Adrenal gland (tissue), 12 donors: ENCODE measurements around the gene AMOTL2. TPM values are rescaled to one million over a fixed set of nuclear protein-coding genes. Genes with fewer than 3 reads are reported as not detected.
A peak's percentile ranks its signal among the peaks of the same experiment; 100 is the strongest.

Source experiments
- DNase-seq, 7 donors: peaks; one replicate each; pipeline ENCODE4 v3.0.0-alpha.2; 2019 to 2020
- H3K27ac ChIP-seq, 5 donors: fragments of 200-600 bp; sonication (generic) in 4 of 5; 1 replicate in 3 of 5; 2 replicates in 2 of 5; pipeline versions ENCODE4 v1.5.1 to v1.8.0; 2016 to 2020; ENCODE audit warnings: mild to moderate bottlenecking in 1 of 5
- H3K27me3 ChIP-seq: fragments of 200-600 bp; 2 replicates; pipeline ENCODE4 v1.8.0; 2021
- H3K36me3 ChIP-seq, 2 donors: fragments of 200-600 bp; replicated peaks in 1 of 2; 1 replicate in 1 of 2; 2 replicates in 1 of 2; pipeline versions ENCODE4 v1.5.1 to v1.8.0; 2018 to 2022
- H3K4me1 ChIP-seq, 2 donors: fragments of 200-600 bp; replicated peaks in 1 of 2; 1 replicate in 1 of 2; 2 replicates in 1 of 2; pipeline versions ENCODE4 v1.5.1 to v1.8.0; 2018 to 2021
- H3K4me3 ChIP-seq, 4 donors: fragments of 200-600 bp; sonication (generic) in 3 of 4; one replicate each; pipeline ENCODE4 v1.5.1; 2016 to 2018
- H3K9me3 ChIP-seq, 3 donors: fragments of 200-600 bp; sonication (generic) in 1 of 3; replicated peaks in 1 of 3; 1 replicate in 2 of 3; 2 replicates in 1 of 3; pipeline versions ENCODE4 v1.5.1 to v1.8.0; 2016 to 2021
- CTCF ChIP-seq, 6 experiments: fragments of 450-650 bp in 4 of 6; fragments of 200-600 bp in 2 of 6; sonication (generic) in 1 of 6; IDR thresholded peaks; 1 replicate in 5 of 6; 2 replicates in 1 of 6; pipeline versions ENCODE4 v1.5.1 to v1.8.0; 2016 to 2021; ENCODE audit warnings: antibody characterized with exemption in 6 of 6, mild to moderate bottlenecking in 2 of 6, moderate library complexity in 1 of 6
- POLR2A ChIP-seq, 2 donors: fragments of 450-650 bp; IDR thresholded peaks; one replicate each; pipeline ENCODE4 v1.6.1; 2017; ENCODE audit warnings: antibody characterized with exemption in 2 of 2, mild to moderate bottlenecking in 2 of 2, moderate library complexity in 1 of 2
- WGBS, 4 donors: extraction: QIAGEN DNeasy Blood & Tissue Kit in 2 of 4; methylation state at CpG; one replicate each; pipeline versions ENCODE4 v1.1.5 to v1.1.7; 2013 to 2017; 5-methylcytosine and 5-hydroxymethylcytosine counted together
- intact Hi-C, 2 donors: fragments of 100-400 bp; cut with DNase I; formaldehyde crosslinking; loops; one replicate each; pipeline versions ENCODE4 v1.14.1 to v1.15.0; 2022 to 2023
- polyA plus RNA-seq, 3 donors: library from polyadenylated mRNA; stranded (reverse); fragments of 200-250 nt in 2 of 3; fragments of 350-450 nt in 1 of 3; fragmentation: Illumina TruSeq in 1 of 3; extraction: RNeasy Lipid Tissue Mini Kit (QIAGEN cat#74804) in 1 of 3; gene quantifications; one replicate each; pipeline ENCODE4 v1.2.3, GENCODE V29; 2013 to 2014
- total RNA-seq, 9 donors: library from RNA; depleted of rRNA in 4 of 9; stranded (reverse); fragments of >200 nt in 4 of 9; fragments of 120-200 nt in 1 of 9; fragmentation: NEBNext Ultra II Directional in 1 of 9; extraction: Animal tissue kit (Norgen Biotek cat#: 25700) in 1 of 9; gene quantifications; one replicate each; pipeline versions ENCODE4 v1.1.0 to v1.2.4, GENCODE V29; 2013 to 2023
- donor health status: healthy with polysubstance abuse.
- donor health status: Bipolar disorder and iron deficiency.
- donor health status: DM: yes; HTN: yes; CAD: no.
- donor health status: DM: no; HTN: no; CAD: no.
- donor health status: DM: no; HTN: no; CAD: no.
- donor health status: DM: yes; HTN: yes; CAD: no.

AMOTL2 gene
- total and polyA plus RNA-seq, 12 donors, result 9.3 to 63.0 (median 29.7) TPM

- Histone ChIP-seq H3K9me3 (no peaks in the 10 kb centered on the region), H3K4me1 (peaks cover 0 to 9% of the 10 kb centered on the region in 2 donors), H3K4me3 (no peak overlapping the region), H3K36me3 (no peaks in the 10 kb centered on the region), H3K27ac (no peak overlapping the region), H3K27me3 (no peaks in the 10 kb centered on the region)
- 68 to 91% (median 90%) methylated on average over 3 of the region's 3 CpGs for WGBS, 4 donors
- TF ChIP-seq POLR2A (IDR thresholded peaks at IDR 0.05) (no peak), CTCF (IDR thresholded peaks at IDR 0.05) (no peak)
- DNase-seq, result no peak
- intact Hi-C loops, result no loop called here
Observed at GRCh38 chr3:134347551-134347950, 26.7 kb downstream of the AMOTL2 start.

GRCh38 chr3:134346744-134347143, 27.5 kb downstream of the AMOTL2 start:
- DNase-seq, result no peak
- peaks cover 0 to 9% of the 10 kb centered on the region in 2 donors for H3K4me1 ChIP-seq
- H3K4me3 ChIP-seq, result no peak overlapping the region
- intact Hi-C loops, result no loop called here
- H3K9me3 ChIP-seq, result no peaks in the 10 kb centered on the region
- H3K27ac ChIP-seq, result no peak overlapping the region
- H3K36me3 ChIP-seq, result no peaks in the 10 kb centered on the region
- WGBS, 4 donors, result 0 to 52% (median 48%) methylated on average over 1 of the region's 1 CpG
- no peaks in the 10 kb centered on the region for H3K27me3 ChIP-seq
- TF ChIP-seq POLR2A (IDR thresholded peaks at IDR 0.05) (no peak), CTCF (IDR thresholded peaks at IDR 0.05) (no peak)

- Histone ChIP-seq H3K36me3 (no peaks in the 10 kb centered on the region), H3K4me1 (peaks cover 0 to 9% of the 10 kb centered on the region in 2 donors), H3K4me3 (no peak overlapping the region), H3K27me3 (no peaks in the 10 kb centered on the region), H3K9me3 (no peaks in the 10 kb centered on the region), H3K27ac (no peak overlapping the region)
- TF ChIP-seq POLR2A (IDR thresholded peaks at IDR 0.05) (no peak), CTCF (IDR thresholded peaks at IDR 0.05) (no peak)
- DNase-seq, result no peak
- intact Hi-C loops, result no loop called here
- WGBS, 4 donors, result 60 to 100% (median 78%) methylated on average over 1 of the region's 1 CpG
Observed at GRCh38 chr3:134345202-134345601, 29.0 kb downstream of the AMOTL2 start.

- DNase-seq, result peak in 1 of 7 donors; percentile 2
- WGBS, 4 donors, result 80 to 95% (median 87%) methylated on average over 2 of the region's 2 CpGs
- H3K4me3 ChIP-seq, result no peak overlapping the region
Observed at GRCh38 chr3:134344560-134344959, 29.7 kb downstream of the AMOTL2 start.

More at GRCh38 chr3:134344560-134344959, 29.7 kb downstream of the AMOTL2 start:
- Histone ChIP-seq H3K4me1 (peaks cover 0 to 9% of the 10 kb centered on the region in 2 donors), H3K27me3 (no peaks in the 10 kb centered on the region), H3K9me3 (no peaks in the 10 kb centered on the region), H3K27ac (no peak overlapping the region), H3K36me3 (no peaks in the 10 kb centered on the region)
- intact Hi-C loops, result no loop called here
- TF ChIP-seq CTCF (IDR thresholded peaks at IDR 0.05) (no peak), POLR2A (IDR thresholded peaks at IDR 0.05) (no peak)
